GM18502 (cell line): Measurements from ENCODE around the gene ECEL1.
"Not testable (repeated sequence)": the region's sequence is repeated elsewhere in the genome, so short reads cannot be mapped to it uniquely, and the experiment has no call there.

Experiments
- ATAC-seq: cut with Tn5 transposase; IDR thresholded peaks from one replicate; pipeline ENCODE4 v1.9.1; 2021; ENCODE audit warnings: mild to moderate bottlenecking; ENCODE audit not compliant: unreplicated experiment, poor library complexity

Gene ECEL1

DNA sequence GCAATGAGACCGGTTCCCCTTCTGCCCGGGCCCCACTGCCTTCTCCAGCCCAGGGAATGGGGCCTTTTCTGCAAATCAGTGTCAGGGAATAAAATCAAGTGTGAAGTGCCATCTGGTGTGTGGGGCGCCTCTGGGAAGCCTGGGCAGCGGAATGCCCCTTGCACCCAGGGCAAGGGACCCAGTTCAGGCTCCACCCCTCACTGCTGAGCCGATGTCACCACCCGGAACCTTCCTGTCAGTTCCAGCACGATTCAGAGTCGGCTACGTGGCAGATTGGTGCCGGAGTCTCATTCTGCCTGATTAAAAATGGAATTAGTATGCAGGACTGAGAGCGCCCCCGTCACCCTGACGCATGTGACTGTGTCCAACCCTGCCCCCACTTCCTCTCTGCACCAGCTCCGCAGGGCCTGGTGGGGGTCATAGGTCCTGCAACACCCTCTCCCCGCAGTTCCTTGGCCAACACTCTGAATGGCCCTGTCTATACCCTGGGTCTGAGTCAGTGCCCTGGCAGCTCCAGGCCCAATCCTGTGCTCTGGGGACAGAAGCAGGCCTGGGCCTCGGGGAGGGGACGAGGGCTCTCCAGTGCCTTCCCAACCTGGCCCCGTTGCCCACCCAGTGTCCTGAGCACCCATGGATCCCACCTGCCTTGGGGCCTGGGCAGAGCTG, 39.9 kb downstream of the ECEL1 start:
- ATAC-seq = no peak

DNA sequence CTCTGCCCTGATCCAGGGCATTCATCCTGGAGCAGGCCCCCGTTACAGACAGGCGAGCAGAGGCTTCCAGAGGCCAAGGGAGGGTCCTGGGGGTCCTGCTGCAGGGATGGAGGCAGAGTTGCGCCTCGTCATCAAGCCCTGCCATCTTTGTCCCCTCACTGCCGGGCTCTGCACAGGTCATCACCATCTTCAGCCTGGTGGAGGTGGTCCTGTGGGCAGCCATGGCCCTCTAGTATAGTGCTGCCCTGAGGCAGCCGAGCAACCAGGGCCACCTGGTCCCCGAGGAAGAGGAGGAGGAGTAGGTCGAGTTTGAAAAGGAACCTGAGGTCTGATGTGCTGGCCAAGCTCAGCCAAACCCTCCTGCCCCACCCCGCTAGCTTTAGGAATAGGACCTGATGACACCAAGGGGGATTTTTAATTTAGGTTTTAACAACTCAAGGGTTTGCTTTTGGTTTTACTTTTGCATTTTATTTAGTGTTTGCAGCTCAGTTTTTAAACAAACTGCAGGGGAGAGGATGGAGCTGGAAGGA, 40.5 kb downstream of the ECEL1 start:
- ATAC-seq = no peak

DNA sequence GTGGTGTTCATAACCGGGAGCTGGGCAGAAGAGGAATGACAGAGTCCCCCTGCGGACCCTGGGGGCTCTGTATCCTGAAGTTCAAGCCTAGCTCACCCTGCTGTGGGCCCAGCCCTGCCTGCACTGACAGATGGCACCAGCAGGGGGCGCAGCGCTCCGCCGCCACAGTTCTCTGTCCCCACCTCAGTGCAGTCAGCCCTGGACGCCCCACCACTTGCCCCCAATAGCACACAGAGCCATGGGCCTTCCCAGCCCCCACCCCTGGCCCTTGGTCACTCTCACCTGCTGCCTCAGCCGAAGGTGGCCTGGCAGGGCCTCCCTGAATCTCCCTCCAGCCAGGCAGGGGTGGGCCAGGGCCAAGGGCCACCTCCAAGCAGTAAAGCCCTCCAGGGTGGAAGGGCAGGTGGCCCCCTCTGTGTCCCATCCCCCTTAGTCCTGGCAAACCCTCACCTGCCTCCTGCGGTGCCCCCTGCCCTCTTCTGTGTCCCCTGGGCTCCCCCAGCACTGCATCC, 41.3 kb downstream of the ECEL1 start:
- ATAC-seq = not testable (repeated sequence)

DNA sequence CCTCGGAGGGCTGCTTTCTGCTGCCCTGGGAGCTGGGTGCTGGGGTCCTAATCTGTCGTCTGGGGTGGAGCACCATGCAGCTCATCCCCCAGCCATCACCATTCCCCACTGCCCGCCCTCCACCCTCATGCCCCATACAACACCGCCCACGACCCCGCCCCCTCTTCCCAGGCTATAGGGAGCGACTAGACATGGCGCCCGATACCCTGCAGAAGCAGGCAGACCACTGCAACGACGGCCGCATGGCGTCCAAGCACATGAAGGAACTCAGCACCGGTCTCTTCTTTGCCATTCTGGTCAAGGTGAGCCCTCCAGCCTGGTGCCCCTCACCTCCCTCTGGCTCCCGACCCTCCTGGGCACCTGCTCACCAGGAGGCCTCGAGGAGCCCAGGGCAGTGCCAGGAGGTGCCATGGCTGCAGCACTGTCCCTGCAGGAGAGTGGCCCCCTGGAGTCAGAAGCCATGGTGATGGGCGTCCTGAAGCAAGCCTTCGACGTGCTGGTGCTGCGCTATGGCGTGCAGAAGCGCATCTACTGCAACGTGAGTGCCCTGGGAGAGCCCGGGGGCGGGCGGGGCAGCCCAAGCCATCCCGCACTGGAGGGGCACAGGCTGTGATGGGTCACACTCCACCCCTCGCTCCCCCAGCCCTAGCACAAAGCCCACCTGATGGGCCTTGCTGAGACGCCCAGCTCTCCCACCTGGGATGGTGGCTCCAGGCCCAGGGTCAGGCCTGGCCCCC, 42.3 kb downstream of the ECEL1 start:
- not testable (repeated sequence) for ATAC-seq

DNA sequence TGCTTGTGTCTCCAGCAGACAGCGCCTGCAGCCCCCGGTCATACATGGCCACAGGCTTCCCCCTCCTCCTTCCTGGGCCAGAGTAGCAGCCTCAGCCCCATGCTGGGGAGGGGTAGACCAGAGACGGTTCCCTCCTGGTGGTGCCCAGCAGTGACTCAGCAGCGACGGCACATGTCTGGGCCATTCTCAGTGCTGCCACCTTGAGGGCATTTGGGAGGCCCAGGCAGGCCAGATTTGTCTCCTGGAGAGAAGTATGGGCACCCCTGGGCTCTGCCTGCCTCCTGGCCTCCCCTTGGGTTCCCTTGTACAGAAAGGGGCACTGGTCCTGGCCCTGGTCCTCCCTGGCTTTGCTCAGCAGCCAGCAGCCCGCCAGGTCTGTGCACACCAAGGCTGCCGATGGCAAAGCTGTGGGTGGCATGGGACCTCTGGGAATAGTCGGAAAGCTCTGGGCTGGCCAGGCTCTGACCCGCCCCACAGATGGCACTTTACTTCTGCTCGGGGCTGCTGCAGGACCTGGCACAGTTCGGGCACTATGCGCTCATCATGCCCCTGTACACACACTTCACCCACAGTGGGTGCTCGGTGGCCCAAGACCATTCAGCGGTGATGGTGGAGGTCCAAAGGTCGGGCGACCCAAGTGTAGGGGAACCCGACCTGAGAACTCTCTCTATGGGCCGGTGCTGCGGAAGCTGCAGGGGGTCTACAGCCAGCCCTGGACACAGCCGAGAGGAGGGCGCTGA, 43.1 kb downstream of the ECEL1 start:
- no peak for ATAC-seq

DNA sequence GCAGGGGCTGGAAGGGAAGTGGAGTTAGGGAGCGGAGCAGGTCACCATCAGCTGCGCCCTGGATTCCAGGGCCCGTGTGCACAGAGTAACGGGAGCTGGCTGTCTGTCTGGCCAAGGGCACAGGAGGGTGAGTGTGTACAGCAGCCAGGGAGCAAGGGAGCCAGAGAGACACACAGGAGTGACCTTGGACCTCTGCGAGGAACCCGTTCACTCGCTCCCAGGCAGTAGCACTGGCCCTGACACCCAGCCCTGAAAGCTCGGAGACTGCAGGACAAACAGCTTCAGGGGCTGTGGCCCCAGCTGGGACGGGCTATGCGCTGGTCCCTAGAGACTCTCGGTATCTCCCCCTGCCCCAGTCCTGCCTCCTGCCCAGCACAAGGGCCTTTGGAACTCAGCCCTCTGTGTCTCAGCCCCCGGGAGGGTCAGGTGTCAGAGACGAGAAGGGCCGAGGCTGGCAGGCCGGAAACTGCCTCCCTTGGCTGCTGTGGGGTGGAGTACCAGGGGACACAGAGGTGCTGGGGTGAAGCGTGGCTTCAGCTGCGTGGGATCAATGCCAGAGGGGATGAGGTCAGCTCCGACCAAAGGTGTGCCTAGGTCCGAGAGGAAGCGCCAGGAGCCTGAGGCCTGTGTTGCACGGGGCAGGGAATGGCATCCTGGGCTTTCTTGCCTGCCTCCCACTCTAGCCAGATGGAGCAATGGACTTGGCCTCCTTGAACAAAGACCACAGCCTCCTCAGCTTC, 43.8 kb downstream of the ECEL1 start:
- ATAC-seq = not testable (repeated sequence)

DNA sequence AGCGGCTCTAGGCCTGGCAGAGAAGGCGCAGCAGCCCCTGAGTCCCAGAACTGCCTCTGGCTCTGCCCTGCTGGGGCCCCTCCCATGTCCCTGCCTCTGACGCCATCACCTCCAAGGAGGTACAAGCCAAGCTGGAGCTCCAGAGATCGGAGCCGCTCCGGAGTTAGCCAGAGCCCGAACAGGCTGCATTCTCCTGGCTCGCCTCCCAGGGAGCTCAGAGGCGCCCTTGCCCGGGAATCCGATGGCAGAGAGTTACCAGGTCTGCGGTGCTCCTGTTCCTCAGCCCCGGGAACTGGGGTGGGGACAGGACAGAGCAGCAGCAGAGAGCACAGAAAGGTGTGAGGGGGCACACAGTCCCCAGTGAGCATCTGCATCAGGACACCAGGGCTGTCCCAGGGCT, 44.6 kb downstream of the ECEL1 start:
- not testable (repeated sequence) for ATAC-seq

DNA sequence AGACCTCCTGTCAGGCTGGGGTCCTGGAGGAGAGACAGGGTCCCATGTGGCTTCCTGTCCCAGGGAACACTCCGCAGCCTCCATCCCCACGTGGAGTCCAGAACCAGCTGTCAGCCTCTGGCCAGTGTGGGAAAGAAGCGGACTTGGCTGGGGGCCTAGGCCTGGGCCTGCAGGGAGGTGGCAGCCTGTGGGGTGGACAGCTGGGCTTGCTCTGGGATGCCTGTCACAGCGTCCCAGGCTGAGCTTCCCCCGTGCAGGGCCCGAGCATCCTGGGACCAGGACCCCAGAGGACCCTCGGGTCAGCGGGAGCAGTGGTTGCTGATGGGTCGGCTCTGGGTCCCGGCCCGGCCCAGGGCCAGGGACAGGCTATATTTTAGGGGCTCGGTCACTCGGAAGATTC, 45.2 kb downstream of the ECEL1 start:
- not testable (repeated sequence) for ATAC-seq

DNA sequence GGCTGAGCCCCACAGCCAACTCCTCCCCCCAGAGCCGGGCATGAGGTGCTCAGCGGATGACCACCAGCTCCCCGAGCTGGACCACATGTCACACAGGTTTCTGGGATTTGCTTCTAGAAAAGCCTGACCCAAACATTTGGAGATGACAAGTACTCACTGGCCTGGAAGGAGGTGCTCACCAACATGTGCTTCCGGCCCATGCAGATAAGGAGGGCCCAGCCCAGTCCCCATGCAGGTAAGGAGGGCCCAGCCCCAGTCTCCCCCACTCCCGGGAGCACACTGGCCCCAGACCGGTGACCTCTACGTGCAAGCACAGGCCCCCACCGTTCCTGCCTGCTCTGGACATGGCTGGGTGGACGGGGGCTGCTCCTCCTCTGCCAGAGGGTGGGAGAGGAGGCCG, 45.7 kb downstream of the ECEL1 start:
- not testable (repeated sequence) for ATAC-seq

DNA sequence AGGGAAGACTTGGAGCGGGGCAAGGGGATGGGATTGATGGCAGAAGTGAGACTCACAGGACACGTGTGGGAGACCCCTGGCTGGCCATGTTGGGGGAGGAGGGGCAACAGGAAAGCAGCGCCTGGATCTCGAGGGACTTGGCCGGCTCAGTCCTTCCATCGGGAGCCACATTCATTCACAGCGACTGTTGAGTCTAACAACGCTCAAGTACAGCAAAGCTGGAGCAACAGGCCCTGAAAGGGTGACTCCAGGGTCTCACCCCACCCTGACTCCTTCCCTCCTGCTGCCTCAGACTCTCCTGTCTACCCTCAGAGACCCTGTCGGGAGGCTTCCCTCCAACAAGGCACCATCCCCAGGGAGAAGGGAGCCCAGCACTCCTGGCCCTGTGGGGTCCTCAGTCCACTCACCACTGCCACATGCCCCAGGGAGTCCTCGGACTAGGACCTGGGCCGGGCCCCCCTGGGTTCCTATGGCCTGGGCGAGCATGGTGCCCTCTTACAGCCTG, 46.4 kb downstream of the ECEL1 start:
- ATAC-seq = no peak

DNA sequence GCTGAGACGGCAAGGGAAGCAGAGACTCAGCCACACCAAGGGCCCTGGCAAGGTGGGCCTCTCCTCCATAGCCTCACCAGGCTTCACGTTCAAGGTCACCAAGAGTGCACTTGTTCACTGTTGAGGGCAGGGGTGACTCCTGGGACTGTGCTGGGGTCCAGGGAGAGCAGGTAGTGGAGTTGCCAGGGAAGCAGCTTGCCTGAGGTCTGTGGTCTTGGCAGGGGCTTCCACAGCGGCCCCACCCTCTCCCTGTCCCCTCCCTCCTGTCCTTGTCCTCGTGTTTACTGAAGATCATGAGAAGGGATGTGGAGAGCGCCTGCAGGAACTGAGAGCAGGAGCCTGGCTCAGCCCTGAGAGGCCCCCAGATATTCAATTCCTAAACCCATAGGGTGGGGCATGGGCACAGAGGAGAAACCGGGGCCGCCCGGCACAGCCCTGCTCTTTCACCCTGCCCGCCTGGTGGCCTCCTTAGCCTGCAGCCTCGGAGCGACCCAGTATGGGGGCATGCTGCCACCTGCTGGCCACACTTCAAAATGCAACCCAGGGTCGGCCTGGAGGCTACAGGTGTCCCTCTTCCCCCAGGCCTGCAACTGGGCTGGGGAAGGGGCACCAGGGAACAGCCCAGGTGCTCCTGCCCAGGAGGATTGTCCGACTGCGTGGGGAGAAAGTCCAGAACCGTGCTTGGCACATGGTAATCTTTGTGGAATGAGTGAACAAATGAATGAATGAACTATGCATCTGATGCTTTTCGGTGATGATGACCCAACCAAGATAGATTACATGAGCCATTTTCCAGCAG, 47.2 kb downstream of the ECEL1 start:
- ATAC-seq = peak; percentile 77

DNA sequence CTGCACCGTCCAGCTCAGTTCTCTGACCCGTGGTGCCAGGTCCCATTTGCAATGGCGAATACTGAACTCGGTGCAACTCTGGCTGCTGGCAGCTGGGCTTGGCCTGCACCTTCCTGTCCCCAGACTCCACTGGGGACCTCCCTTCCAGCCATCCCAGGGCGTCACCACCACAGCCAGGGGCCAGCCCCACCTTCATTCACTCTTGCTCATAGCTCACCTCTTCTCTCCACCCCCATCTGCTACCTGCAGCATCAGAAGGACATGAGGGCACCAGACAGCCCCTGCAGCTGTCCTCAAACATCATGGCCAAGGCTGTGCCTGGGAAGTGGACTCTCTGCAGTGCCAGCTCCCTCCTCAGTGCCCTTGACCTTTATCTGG, 47.9 kb downstream of the ECEL1 start:
- ATAC-seq = no peak

DNA sequence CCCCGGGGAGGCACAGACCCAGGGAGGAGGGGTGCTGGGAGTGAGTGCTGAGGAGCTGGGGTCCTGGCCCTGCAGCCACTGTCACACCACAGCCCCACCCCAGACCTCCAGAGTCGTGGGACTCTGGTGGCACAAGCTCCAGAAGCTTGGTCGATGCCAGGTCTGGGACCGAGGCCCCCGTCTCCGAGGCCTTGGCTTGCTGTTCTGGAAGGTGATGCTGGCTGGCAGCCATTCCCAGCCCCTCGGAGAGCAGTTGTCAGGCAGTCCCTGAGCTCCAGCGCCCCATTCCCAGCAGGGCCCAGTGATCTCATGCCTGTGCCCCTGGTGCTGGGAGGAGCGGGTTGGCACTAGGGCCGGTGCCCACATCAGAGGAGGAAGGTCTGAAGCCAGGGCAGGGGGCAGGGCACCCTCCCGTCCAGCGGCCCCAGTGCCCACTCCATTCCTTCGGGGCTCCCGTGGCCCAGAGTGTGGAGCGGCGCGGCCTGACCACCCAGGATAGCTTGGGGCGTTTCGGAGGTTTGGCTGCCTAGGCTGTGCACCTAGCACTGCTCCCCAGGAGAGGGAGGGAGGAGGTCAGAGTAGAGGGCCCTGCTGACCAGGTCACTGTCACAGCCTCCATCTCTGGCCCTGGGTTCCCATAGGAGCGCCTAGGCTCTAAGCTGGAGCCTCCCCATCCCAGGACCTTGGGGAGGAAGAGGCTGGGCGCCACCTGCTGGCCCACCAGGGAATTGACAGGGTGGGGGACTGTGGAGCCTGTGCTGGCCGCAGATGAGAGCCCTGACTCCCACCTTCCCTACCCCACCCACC, 48.5 kb downstream of the ECEL1 start:
- ATAC-seq = no peak

DNA sequence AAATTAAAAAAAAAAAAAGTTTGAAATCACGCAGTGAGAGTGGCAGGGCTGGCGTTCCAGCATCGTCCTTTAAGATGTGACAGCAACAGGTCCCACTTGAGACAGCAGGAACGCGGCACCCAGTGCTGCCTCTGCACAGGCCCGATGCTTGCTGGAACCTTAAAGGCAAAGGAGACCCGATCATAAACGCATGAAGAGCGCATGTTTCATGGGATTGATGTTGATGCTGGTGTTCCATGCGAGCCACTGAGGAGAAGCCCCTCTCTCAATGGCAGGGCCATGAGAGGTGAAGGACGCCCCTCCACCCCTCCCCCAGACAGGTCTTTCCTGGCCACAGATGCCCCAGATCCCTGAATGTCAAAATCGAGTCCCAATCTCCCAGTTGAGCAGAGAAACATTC, 49.5 kb downstream of the ECEL1 start:
- no peak for ATAC-seq

DNA sequence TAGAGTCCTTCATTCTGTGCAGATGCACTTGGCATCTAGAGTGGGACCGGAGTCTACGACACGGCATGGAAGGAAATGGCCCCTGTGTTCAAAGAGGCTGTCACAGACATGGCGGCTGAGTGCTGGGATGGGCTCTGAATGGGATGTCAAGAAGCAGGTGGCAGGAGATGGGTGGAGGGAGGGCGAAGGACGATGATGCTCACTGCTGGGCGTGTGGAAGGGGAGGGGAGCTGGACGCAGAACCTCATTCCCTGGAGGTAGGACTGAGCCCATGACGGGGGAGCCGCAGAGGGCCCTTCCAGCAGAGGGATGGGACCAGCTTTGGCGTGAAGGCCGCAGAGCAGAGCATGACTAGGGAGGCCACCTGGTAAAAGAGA, 50.5 kb downstream of the ECEL1 start:
- no peak for ATAC-seq

DNA sequence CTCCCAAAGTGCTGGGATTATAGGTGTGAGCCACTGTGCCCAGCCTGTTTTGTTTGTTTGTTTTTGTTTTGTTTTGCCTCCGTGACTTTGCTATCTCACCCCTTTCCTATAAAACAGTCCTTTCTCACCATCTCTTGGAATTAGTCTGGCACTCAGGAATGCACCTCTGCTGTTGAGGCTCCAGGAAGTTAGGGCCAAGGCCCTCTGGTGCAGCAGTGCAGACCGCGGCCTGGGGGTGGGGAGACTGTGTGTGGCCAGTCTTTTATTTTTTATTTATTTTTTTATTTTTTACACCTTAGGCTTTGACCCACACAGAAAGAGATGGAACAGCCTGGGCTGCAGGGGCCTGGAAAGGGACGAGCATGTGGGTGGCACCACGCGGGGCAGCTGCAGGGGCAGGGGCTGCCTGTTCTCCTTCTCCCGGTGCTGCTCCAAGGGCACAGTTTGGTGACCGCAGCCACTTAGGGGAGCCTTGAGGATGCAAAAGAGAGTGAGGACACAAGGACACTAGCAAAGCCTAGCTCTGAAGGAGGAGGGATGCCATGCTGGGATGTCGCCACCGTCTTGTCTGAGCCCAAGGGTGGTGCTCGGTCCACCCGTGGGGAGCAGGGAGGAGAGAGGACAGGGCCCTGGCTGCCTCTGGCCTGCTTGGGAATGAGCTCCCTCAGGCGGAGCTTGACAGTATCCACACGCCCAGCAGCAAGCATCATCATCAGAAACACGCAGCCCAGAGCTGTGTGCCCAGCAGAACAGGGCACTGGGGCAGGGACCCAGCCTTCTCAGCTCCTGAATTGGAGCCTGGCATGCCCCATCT, 51.0 kb downstream of the ECEL1 start:
- ATAC-seq = no peak

DNA sequence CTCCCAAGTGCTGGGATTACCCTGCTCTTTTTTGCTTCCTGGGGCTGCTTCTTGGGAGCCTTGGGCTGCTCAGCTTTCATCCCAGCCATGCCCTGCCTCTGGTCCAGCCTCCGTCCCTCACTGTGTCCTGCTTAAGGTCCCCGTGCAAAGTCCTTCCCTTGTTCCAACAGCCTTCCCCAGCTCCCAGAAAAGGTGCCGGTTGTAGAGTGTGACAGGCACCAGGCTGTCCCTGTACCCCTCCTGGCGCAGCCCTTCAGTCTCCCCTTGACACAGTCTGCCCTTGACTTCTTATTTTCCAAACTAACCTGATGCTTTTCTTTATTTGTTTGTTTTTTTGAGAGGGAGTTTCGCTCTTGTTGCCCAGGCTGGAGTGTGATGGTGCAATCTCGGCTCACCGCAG, 51.8 kb downstream of the ECEL1 start:
- no peak for ATAC-seq

DNA sequence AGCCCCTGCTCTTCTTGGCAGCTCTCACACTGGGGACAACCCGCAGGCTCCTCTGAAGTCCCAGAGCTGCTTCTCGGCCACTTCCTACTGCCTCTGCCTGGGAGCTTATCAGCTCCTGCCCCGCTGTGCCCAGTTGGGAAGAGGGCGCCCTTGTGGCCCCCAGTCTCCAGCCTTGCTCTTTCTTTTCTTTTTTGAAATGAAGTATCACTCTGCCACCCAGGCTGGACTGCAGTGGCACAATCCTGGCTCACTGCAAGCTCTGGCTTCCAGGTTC, 52.3 kb downstream of the ECEL1 start:
- ATAC-seq = no peak
